HG03575 (cell line): ENCODE results near the gene HSD17B12.

Experiments
- ATAC-seq: cut with Tn5 transposase; IDR thresholded peaks from one replicate; pipeline ENCODE4 v1.9.1; 2021; ENCODE audit not compliant: unreplicated experiment, insufficient number of reproducible peaks, low FRiP score; ENCODE audit errors: extremely low read depth

The HSD17B12 gene

DNA sequence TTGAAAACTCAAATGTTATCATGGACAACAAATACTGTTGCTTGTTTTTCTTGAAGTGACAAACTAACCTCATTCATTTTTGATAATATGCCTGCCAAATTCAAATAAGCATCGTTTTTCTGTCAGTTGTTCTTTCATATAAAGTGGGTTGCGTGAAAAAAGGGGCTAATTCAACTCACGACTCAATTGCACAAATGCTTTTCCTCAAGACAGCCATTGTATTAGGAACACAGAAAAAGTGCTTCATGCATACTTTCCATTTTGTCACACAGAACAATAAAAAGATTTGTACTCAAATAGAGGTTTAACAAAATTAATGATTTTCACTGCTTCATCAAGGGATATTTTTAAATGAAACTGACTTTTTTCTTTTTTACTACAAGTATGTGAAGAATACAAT is 105.5 kb downstream of the HSD17B12 start:
- ATAC-seq, result no peak

DNA sequence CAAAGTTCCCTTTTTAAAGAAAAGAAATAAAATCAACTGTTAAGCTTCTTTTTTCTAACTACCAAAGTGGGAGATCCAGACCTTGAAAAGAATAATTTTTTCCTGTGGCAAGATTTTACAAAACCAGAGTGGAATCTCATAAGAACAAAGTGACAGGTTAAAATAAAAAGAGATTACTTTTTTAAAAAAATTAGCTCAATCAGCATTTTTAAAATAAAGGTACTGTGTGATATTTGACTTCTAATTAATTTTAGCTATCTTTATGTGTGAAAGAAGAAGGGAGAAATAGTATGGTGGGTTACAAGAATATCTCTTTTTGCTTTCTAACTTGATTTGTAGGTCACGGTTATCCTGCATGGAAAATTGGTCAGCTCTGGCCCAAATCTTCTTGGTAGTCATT is 107.3 kb downstream of the HSD17B12 start:
- ATAC-seq, result no peak

DNA sequence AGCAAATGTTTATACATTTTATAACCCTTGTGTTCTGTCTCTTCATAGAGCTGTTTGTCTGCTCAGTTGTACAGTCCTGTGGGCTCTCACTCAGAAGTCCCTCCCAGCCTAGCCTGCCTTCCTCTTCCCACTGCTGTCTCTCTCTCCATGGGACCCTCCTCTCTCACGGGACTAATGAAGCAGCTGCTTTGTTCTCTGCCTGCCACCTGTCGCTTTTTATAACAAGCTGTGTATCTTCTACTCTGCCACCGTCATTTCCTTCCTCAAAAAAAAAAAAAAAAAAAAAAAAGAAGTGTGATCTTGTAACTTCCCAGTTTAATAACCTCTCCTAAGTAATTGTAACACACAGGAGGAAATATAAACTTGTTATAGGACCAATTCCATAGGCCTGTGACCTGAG is 107.9 kb downstream of the HSD17B12 start:
- no peak for ATAC-seq

DNA sequence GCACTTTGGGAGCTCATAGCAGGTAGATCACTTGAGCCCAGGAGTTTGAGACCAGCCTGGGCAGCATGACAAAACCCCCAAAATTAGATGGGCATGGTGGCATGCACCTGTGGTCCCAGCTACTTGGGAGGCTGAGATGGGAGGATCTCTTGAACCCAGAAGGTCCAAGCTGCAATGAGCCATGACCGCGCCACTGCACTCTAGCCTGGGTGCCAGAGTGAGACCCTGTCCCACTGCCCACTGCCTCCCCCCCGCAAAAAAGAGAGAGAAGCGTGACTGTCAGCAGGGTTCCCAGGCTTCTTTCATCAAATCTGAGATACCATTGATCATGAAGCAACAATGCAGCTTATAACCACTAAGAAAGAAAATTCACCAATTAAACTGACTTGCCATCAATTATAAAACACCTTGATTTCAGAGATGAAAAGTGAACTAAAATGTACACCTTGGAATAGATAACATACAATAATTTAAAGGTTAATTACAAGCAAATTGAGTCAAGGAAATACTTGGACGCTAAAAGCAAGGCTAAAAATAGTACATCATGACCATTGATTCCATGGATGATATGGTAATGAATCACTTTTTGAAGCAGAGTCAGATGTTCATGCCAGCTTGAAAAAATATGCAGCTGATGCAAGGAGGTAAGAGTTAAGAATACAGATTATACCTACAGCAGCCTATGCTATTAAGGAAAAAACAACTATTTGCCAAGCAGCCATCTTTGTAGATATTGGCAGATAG is 109.3 kb downstream of the HSD17B12 start:
- no peak for ATAC-seq

DNA sequence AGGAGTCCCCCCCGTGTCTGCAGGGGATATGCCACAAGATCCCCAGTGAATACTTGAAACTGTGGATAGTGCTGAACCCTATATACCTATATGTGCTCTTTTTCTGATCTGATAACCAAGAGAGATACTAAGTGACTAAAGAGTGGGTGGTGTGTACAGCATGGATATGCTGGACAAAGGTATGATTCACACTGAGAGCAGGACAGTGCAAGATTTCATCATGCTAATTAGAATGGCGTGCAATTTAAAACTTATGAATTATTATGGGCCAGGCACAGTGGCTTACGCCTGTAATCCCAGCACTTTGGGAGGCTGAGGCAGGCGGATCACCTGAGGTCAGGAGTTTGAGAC is 109.9 kb downstream of the HSD17B12 start:
- ATAC-seq, result no peak

DNA sequence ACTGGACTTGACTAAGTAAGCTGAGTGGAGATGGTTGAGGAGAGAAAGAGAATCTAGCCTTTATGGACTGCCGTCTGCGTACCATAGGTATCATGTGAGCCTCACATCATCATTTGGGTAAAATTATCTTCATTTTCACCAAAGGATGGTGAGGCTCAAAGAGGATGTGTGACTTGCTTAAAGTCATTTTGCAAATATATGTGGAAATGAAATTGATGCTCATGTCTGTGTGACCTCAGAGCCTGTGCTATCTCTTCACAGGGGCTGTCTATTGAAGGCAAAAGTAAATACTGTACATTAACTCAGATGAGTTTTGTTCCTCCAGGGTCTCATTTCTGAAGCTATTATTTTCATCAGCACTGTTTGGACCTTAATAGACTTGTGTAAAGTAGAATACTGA is 116.8 kb downstream of the HSD17B12 start:
- ATAC-seq, result no peak

DNA sequence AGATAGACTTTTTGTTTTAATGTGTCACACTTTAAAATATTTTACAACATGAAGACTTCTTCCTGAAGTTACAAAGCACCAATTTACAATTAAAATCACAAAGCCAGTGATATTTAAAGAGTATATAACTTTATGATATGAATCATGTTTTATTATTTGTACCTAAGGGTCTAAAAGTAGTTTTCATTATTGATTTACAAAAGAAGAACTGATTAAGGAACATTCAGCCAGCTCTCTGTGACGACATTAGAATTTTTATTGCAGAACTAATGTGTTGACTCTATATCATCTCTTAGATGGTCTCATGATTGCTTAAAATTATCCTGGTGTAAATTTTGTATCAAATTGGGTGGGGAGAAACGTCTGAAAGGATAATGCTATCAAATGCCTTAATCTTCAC is 117.3 kb downstream of the HSD17B12 start:
- no peak for ATAC-seq

DNA sequence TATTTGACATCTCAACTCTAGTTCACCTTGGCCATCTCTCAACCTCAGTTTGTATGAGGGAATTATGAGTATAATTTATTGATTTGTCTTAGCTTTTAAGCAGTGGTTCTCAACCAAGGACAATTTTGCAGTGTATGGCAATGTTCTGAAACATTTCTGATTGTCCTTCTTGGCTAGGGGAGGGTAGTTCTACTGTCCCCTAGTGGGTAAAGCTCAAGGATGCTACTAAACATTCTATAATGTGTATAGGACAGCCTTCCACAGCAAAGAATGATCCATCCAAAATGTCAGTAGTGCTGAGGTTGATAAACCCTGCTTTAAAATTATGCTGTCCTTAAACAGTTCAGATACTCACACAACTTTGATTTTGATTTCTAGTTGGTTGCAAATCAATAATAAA is 122.0 kb downstream of the HSD17B12 start:
- ATAC-seq, result no peak

DNA sequence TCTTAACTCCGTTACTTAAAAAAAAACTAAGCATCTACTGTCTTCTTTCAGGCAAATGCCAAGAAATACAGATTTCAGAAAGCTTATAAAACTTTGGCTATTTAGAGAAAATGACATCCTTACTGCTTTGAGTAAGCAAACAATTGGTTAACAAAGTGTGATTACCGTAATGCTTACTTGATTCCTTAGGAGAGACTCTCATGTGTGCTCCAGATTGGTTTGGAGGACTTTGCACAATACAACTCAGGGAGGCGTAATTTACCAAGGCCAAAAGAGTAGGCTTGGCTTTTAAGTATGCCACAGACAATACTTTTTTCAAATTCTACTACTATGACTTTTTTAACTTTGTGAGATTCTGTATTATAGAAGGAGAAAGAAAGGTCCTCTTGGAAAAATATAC is 123.2 kb downstream of the HSD17B12 start:
- no peak for ATAC-seq

DNA sequence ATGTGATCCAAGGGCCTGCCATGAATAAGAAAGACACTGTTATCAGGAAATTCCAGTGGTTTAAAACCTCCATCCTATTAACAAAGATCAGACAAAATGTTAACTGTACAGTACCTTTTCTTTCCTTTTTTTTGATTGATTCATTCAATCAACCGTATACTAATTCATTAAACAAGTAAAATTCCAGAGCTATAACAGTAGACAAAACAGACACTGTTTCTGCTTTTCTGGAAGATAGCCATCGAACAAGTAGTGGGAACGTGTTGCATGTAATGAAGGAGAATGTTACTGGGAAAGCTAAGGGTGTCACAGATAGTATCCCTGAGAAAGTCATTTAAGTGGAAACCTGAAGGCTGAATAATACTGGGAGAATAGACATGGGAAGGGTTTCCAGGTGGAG is 126.4 kb downstream of the HSD17B12 start:
- no peak for ATAC-seq

DNA sequence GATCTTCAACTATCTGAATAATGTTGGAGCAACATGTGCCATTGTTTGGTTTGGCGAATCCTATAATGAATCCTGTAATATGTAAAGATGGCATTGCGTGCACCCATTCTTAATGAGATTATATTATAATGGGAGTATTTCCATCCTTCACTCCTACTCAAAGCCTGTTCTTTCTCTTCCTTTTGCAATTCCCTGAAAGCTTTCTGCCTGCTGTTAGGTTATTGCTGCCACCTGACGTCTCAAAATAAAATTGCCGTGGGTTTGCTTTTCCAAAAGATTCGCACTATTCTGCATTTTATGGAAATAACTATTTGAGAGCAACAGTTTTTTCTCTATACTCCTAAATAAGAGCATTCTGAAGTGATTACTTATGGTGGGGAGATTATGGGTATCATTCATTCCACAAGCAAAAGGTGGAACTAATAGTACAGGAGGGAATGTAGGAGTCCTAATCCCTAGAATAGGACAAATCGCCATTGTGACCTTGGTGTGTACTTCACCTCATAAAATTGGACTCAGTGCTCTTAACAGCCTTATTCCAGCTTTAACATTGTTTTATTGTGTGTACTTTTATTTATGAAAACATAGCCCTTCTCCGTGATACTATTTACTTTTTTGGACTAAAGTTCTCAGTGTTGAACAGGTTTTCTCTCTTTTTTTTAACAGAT is 130.5 kb downstream of the HSD17B12 start:
- no peak for ATAC-seq

DNA sequence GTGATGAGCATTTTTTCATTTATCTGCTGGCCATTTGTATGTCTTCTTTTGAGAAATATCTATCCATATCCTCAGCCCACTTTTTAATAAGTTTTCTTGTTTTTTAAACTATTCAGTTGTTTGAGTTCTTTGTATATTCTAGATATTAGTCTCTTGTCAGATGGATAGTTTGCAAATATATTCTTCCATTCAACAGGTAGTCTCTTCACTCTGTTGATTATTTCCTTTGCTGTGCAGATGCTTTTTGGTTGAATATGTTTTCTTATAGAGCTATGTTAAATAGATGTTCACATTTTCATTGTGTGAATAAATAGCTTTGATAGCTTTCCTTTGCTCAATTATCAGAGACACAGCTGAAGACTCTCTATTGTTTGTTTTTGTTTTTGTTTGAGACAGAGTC is 131.9 kb downstream of the HSD17B12 start:
- ATAC-seq, result no peak

DNA sequence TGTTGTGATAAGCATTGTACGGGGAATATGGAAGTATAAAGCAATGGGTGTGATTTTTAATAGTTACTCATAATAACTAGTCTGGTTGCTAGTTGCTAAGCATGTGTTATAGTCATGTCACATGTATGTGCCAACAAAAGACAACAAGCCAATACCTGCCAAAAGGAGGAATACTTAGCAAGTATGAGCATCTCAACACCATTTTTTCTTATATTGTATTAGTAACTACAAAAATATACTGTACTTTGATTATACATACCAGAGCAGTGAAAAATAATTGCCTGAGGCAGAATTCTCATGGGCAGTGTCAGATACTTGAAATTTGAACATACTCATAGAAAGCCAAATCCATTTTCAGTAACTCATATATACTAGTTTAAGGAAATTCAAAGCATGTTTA is 137.7 kb downstream of the HSD17B12 start:
- no peak for ATAC-seq

DNA sequence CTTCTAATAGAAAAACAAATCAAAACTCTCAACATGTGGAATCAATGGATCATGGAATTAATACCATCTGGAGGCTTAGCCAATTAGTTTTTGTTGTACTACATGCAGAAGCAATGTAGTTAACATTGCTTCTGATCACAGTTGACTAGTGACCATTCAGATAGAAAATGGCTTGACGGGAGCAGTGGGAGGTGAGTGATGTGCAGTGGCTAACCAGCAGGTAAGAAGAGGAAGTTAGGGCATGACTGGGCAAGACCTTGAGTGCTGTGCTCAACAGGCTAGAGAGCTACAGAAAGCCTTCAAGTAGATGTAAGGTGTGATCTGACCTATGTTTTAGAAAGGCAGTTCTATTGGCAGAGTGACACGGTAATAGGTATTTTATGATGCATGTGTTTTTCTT is 139.4 kb downstream of the HSD17B12 start:
- ATAC-seq, result no peak

DNA sequence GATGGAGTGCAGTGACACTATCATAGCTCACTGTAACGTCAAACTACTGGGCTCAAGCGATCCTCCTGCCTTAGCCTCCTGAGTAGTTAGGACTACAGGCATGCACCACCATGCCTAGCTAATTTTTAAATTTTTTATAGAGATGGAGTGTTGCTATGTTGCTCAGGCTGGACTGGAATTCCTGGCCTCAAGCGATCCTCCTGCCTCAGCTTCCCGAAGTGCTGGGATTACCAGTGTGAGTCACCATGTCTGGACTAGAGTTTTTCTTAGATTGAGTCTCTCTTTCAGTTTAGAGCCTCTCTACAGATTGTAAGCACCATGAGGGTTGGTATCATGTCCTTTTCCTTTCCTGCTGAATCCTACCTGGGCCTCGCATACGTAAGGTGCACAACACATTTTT is 142.8 kb downstream of the HSD17B12 start:
- no peak for ATAC-seq

DNA sequence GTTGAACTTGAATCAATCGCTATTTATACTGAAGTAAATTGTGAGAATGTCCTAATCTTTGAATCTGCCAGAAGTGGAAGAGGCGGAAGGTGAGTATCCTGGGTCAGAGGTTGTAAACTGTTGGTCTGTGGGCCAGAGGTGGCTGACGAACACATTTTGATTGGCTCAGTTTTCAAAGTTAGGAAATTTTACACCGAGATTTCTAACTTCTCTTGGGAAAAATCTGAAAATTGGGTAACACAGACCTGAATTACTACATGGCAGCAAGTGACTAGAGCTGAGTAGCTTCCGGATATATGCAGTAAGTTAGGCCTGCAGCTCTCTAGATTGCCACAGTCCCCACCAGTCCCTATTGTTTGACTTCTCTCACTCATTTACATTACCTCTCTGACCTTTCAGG is 143.3 kb downstream of the HSD17B12 start:
- ATAC-seq, result no peak

DNA sequence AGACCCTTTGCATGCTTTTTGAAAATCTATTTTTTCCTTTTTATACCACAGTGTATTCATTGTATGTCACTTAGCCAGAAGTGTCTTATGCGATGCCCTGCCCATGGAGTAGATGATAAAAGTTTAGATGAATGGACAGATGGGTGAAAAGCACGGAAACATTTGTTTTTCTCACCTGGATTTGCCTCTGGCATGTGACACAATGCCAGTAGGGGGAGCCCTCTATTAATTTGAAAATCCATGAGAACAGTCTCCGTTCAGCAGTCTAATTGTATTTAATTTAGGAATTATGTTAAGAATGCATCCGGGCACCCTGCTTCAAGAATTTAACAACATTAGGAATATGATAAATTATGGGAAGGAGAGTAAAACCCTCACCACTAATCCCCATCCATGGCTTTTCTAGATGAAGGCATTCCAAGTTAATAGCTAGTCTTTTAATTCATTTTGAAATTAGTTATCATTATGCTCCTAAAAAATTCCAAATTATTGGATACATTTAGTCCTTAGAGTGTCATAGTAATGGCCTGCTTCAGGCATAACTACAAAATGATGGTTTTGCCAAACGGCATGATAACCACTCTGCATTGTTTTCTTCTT is 144.8 kb downstream of the HSD17B12 start:
- ATAC-seq, result no peak

DNA sequence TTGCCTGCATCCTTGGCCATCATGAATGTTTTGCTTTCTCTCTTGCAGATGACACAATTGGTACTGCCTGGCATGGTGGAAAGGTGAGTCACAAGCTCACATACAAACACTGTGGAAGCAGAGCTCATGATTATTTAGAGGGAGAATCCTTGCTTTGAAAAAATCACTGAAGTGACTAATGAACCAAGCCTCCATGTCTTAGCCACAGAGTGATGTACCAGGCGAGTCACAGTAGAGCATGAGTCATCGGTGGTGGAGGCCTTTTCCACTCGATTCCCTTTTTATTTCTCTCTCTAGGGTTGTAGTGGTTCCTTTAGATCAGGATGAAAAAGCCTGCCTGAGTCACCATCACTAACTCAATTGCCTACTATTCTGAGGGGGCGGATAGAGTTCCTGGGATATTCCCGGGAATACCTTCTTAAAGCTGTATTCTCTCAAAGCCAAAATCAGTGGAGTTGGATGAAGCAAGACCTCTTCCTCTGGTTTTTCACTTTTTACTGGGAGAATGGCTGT is 150.4 kb downstream of the HSD17B12 start:
- no peak for ATAC-seq

DNA sequence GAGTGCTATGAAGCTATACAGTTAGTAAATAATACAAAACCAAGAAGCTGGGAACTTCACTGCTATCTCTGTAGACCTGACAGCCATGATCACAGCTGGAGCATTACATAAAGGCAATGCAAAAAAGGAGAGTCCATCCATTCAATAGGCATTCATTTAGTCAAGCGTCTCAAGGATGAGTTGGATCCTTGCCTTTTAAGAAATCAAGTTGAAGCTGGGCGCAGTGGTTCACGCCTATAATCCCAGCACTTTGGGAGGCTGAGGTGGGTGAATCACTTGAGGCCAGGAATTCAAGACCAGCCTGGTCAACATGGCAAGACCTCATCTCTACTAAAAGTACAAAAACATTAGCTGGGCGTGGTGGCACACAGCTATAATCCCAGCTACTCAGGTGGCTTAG is 152.0 kb downstream of the HSD17B12 start:
- ATAC-seq, result no peak

DNA sequence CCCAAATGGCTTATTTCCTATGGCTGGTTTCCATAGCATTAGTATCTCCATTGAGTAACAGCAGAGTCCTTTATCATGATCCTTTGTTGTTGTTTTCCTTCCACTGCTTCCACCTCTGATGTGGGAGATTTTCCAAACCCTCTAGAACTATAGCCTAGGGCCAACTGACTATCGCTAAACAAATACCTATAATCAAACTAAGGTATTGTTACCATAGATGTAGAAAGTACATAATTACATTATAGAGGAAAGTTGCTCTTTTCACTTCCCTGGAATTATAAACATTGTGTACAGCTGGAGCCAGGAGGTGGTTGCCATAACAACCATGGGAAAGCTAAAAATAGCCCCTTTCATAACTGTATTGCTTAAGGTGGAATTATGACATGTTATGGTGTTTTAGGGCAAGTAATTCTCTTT is 153.1 kb downstream of the HSD17B12 start:
- no peak for ATAC-seq
